ENCODE results near the gene HCST.
"Not testable (repeated sequence)": the region's sequence is repeated elsewhere in the genome, so short reads cannot be mapped to it uniquely, and the experiment has no call there.

Gene HCST

GRCh38 chr19:35901854-35902661 lies at the start of gene HCST:
TSS of gene HCST (plus strand) at chr19:35902529. CDS start at chr19:35902594, 65 bp downstream.
- FAIRE-seq (peak; percentile 91), DNase-seq (ENCODE audit: insufficient read length, low spot score) (no peak)

GRCh38 chr19:35853038-35853756 lies 49.1 kb upstream of the HCST start:
- DNase-seq (ENCODE audit: insufficient read length, low spot score) (no peak), FAIRE-seq (no peak)

GRCh38 chr19:35856546-35857149 lies 45.7 kb upstream of the HCST start, which contains the start of gene KIRREL2:
TSS of gene KIRREL2 (plus strand) at chr19:35856911. CDS start at chr19:35857120, 209 bp downstream.
- DNase-seq (ENCODE audit: insufficient read length, low spot score), result no peak
- FAIRE-seq, result no peak

GRCh38 chr19:35858311-35858710 lies 44.0 kb upstream of the HCST start:
- DNase-seq (ENCODE audit: insufficient read length, low spot score) (no peak), FAIRE-seq (no peak)

- no peak for FAIRE-seq
- no peak for DNase-seq (ENCODE audit: insufficient read length, low spot score)
Observed at GRCh38 chr19:35859414-35859813, 42.9 kb upstream of the HCST start.

- no peak for FAIRE-seq
- DNase-seq (ENCODE audit: insufficient read length, low spot score), result no peak
Observed at GRCh38 chr19:35860436-35860817, 41.9 kb upstream of the HCST start.

GRCh38 chr19:35860818-35861639 lies 41.3 kb upstream of the HCST start:
- DNase-seq (ENCODE audit: insufficient read length, low spot score) (no peak), FAIRE-seq (no peak)

GRCh38 chr19:35861640-35862160 lies 40.6 kb upstream of the HCST start:
- DNase-seq (ENCODE audit: insufficient read length, low spot score), result no peak
- FAIRE-seq, result no peak

GRCh38 chr19:35862528-35862927 lies 39.8 kb upstream of the HCST start:
- DNase-seq (ENCODE audit: insufficient read length, low spot score), result no peak
- no peak for FAIRE-seq

- FAIRE-seq (no peak), DNase-seq (ENCODE audit: insufficient read length, low spot score) (no peak)
Observed at GRCh38 chr19:35863018-35863417, 39.3 kb upstream of the HCST start.

GRCh38 chr19:35868172-35868822 lies 34.0 kb upstream of the HCST start, which contains the start of gene APLP1:
TSS of gene APLP1 (plus strand) at chr19:35868574. CDS start at chr19:35868637, 63 bp downstream.
- FAIRE-seq, result no peak
- DNase-seq (ENCODE audit: insufficient read length, low spot score), result no peak

- DNase-seq (ENCODE audit: insufficient read length, low spot score), result no peak
- FAIRE-seq, result no peak
Observed at GRCh38 chr19:35868823-35869326, 33.5 kb upstream of the HCST start.

GRCh38 chr19:35869327-35870123 lies 32.8 kb upstream of the HCST start:
- peak; percentile 89 for DNase-seq (ENCODE audit: insufficient read length, low spot score)
- FAIRE-seq, result peak; percentile 94

- DNase-seq (ENCODE audit: insufficient read length, low spot score), result not testable (repeated sequence)
- FAIRE-seq, result peak; percentile 11
Observed at GRCh38 chr19:35870124-35870736, 32.1 kb upstream of the HCST start.

- DNase-seq (ENCODE audit: insufficient read length, low spot score), result no peak
- FAIRE-seq, result no peak
Observed at GRCh38 chr19:35870798-35871197, 31.5 kb upstream of the HCST start.

GRCh38 chr19:35871611-35872010 lies 30.7 kb upstream of the HCST start:
- FAIRE-seq, result no peak
- no peak for DNase-seq (ENCODE audit: insufficient read length, low spot score)

GRCh38 chr19:35872180-35872579 lies 30.1 kb upstream of the HCST start:
- DNase-seq (ENCODE audit: insufficient read length, low spot score) (no peak), FAIRE-seq (no peak)

GRCh38 chr19:35874392-35874930 lies 27.9 kb upstream of the HCST start:
- DNase-seq (ENCODE audit: insufficient read length, low spot score) (no peak), FAIRE-seq (no peak)
